KBM-7 (cell line): ENCODE measurements around the gene SLC1A3.

Experiments used
- DNase-seq: peaks from one replicate; pipeline ENCODE4 v3.0.0-alpha.2; 2015
- in situ Hi-C: fragments of 300-500 bp; cut with MboI; formaldehyde crosslinking; loops from 2 replicates; pipeline ENCODE4 v1.14.3; 2020; ENCODE audit warnings: low sequenced_read_pairs, low pct_unique_long_range_greater_than_20kb, mixed read lengths

Gene SLC1A3

GRCh38 chr5:36670548-36670947 is 64.1 kb downstream of the SLC1A3 start:
- in situ Hi-C loops = no loop called here
- DNase-seq = no peak

GRCh38 chr5:36675282-36675681 is 68.9 kb downstream of the SLC1A3 start:
- in situ Hi-C loops = no loop called here
- no peak for DNase-seq

- in situ Hi-C loops = no loop called here
- DNase-seq = no peak
Measured at GRCh38 chr5:36679221-36679989, 73.0 kb downstream of the SLC1A3 start.

- no peak for DNase-seq
- in situ Hi-C loops = no loop called here
Measured at GRCh38 chr5:36680066-36680465, 73.7 kb downstream of the SLC1A3 start.

- in situ Hi-C loops = no loop called here
- DNase-seq = no peak
Measured at GRCh38 chr5:36681711-36682110, 75.3 kb downstream of the SLC1A3 start.

GRCh38 chr5:36682499-36682898 is 76.1 kb downstream of the SLC1A3 start:
- no peak for DNase-seq
- in situ Hi-C loops = no loop called here

- DNase-seq = no peak
- in situ Hi-C loops = no loop called here
Measured at GRCh38 chr5:36683821-36684434, 77.5 kb downstream of the SLC1A3 start.

- no peak for DNase-seq
- in situ Hi-C loops = no loop called here
Measured at GRCh38 chr5:36685631-36686288, 79.4 kb downstream of the SLC1A3 start.

- no peak for DNase-seq
- in situ Hi-C loops = no loop called here
Measured at GRCh38 chr5:36686881-36687280, 80.5 kb downstream of the SLC1A3 start.

GRCh38 chr5:36688722-36689121 is 82.3 kb downstream of the SLC1A3 start:
- in situ Hi-C loops = no loop called here
- DNase-seq = peak; percentile 51

- in situ Hi-C loops = no loop called here
- peak; percentile 32 for DNase-seq
Measured at GRCh38 chr5:36689225-36689624, 82.8 kb downstream of the SLC1A3 start.

GRCh38 chr5:36690041-36690961 is 83.9 kb downstream of the SLC1A3 start:
- in situ Hi-C loops = loop anchor here (10.0 kb wide), 1 partner anchor 276 kb away; no protein-coding TSS in a partner anchor
- peak; percentile 91 for DNase-seq

- no peak for DNase-seq
- in situ Hi-C loops = loop anchor here (10.0 kb wide), 1 partner anchor 276 kb away; no protein-coding TSS in a partner anchor
Measured at GRCh38 chr5:36691226-36691625, 84.8 kb downstream of the SLC1A3 start.

GRCh38 chr5:36691696-36692371 is 85.4 kb downstream of the SLC1A3 start:
- no peak for DNase-seq
- in situ Hi-C loops = loop anchor here (10.0 kb wide), 1 partner anchor 277 kb away; no protein-coding TSS in a partner anchor

- in situ Hi-C loops = loop anchor here (10.0 kb wide), 1 partner anchor 278 kb away; no protein-coding TSS in a partner anchor
- DNase-seq = peak; percentile 87
Measured at GRCh38 chr5:36692791-36693763, 86.7 kb downstream of the SLC1A3 start.

- in situ Hi-C loops = loop anchor here (10.0 kb wide), 1 partner anchor 280 kb away; no protein-coding TSS in a partner anchor
- DNase-seq = no peak
Measured at GRCh38 chr5:36694351-36694750, 87.9 kb downstream of the SLC1A3 start.

GRCh38 chr5:36696059-36696673 is 89.8 kb downstream of the SLC1A3 start:
- DNase-seq = peak; percentile 62

More at GRCh38 chr5:36696059-36696673, 89.8 kb downstream of the SLC1A3 start:
- in situ Hi-C loops = loop anchor here (10.0 kb wide), 1 partner anchor 281 kb away; no protein-coding TSS in a partner anchor
